OCI-LY7 (cell line): ENCODE measurements around the gene PTH1R. TPM values are rescaled to one million over a fixed set of nuclear protein-coding genes. Genes with fewer than 3 reads are reported as not detected.

Source experiments
- BruUV-seq: library from RNA; stranded (reverse); fragments of 400-500 nt; replicated peaks from 2 replicates; lab custom pipeline; 2021; lab: Mats Ljungman, UMichigan
- CTCF ChIA-PET: fragments of 300-600 bp; sonication (Branson Sonifier 250); formaldehyde crosslinking; loops from one replicate; lab custom pipeline; 2022; ENCODE audit warnings: antibody characterized with exemption; ENCODE audit not compliant: unreplicated experiment; lab: Charles Lee
- POLR2A ChIA-PET: fragments of 300-600 bp; sonication (Branson Sonifier 250); formaldehyde crosslinking; loops from one replicate; lab custom pipeline; 2022; ENCODE audit warnings: antibody characterized with exemption; lab: Charles Lee
- DNase-seq: peaks from one replicate; pipeline ENCODE4 v3.0.0-alpha.2; 2015; ENCODE audit warnings: low spot score
- H2AFZ ChIP-seq: fragments of 200-600 bp; sonication (generic), shearing (Covaris generic); 2 replicates; pipeline ENCODE4 v1.6.1; 2014; ENCODE audit warnings: mild to moderate bottlenecking, antibody characterized with exemption, low read length, moderate library complexity
- H3K27ac ChIP-seq: fragments of 200-600 bp; sonication (generic); 2 replicates; pipeline ENCODE4 v1.5.1; 2014; ENCODE audit warnings: mixed run types, low read depth, mild to moderate bottlenecking, moderate library complexity, low read length, inconsistent platforms; ENCODE audit not compliant: poor library complexity, severe bottlenecking
- H3K36me3 ChIP-seq: fragments of 200-600 bp; sonication (generic); 2 replicates; pipeline ENCODE4 v1.6.1; 2014; ENCODE audit warnings: mild to moderate bottlenecking, antibody characterized with exemption, low read length, moderate library complexity, mixed read lengths; ENCODE audit not compliant: insufficient read depth
- H3K4me1 ChIP-seq: fragments of 200-600 bp; sonication (generic); 2 replicates; pipeline ENCODE4 v1.5.1; 2014; ENCODE audit warnings: mild to moderate bottlenecking, low read length; ENCODE audit not compliant: insufficient read depth, poor library complexity, severe bottlenecking
- H3K4me2 ChIP-seq: fragments of 200-600 bp; sonication (generic); 2 replicates; pipeline ENCODE4 v1.6.1; 2014; ENCODE audit warnings: mild to moderate bottlenecking, low read length
- H3K4me3 ChIP-seq: fragments of 200-600 bp; sonication (generic); 2 replicates; pipeline ENCODE4 v1.5.1; 2014; ENCODE audit warnings: mild to moderate bottlenecking, low read depth, low read length; ENCODE audit not compliant: poor library complexity, severe bottlenecking
- H3K79me2 ChIP-seq: fragments of 200-600 bp; sonication (generic); 2 replicates; pipeline ENCODE4 v1.6.1; 2016; ENCODE audit warnings: low read depth, mild to moderate bottlenecking, low read length, moderate library complexity, mixed read lengths; ENCODE audit not compliant: insufficient read depth
- H3K9me2 ChIP-seq: fragments of 200-600 bp; sonication (generic); 2 replicates; pipeline ENCODE4 v1.6.1; 2016; ENCODE audit warnings: mild to moderate bottlenecking, low read length, mixed read lengths; ENCODE audit not compliant: insufficient read depth
- H3K9me3 ChIP-seq: fragments of 200-600 bp; sonication (generic); 2 replicates; pipeline ENCODE4 v1.6.1; 2014; ENCODE audit warnings: mild to moderate bottlenecking, mixed run types, low read length, mixed read lengths
- H4K20me1 ChIP-seq: fragments of 200-600 bp; sonication (generic); 2 replicates; pipeline ENCODE4 v1.6.1; 2014; ENCODE audit warnings: mild to moderate bottlenecking, antibody characterized with exemption, low read length, moderate library complexity, mixed read lengths; ENCODE audit not compliant: insufficient read depth
- CTCF ChIP-seq: fragments of 200-600 bp; sonication (generic); conservative IDR thresholded peaks from 2 replicates; pipeline ENCODE4 v1.5.1; 2014; ENCODE audit warnings: mild to moderate bottlenecking, antibody characterized with exemption, low read length, moderate library complexity, mixed read lengths
- EZH2phosphoT487 ChIP-seq: fragments of 200-600 bp; sonication (generic); IDR thresholded peaks from 2 replicates; pipeline ENCODE4 v1.6.1; 2018; ENCODE audit warnings: low read depth, borderline replicate concordance, mild to moderate bottlenecking, mixed run types, antibody characterized with exemption, low read length, moderate library complexity, mixed read lengths
- intact Hi-C: fragments of 100-400 bp; cut with micrococcal nuclease; formaldehyde crosslinking; loops from one replicate; pipeline ENCODE4 v1.10.0; 2022; ENCODE audit not compliant: unreplicated experiment
- total RNA-seq, 2 experiments: library from RNA; depleted of rRNA in 1 of 2; stranded (reverse); fragments of >200 nt in 1 of 2; shearing (Covaris generic) in 1 of 2; gene quantifications; 2 replicates each; pipeline ENCODE4 v1.2.3, GENCODE V29; 2014 to 2022

Gene PTH1R
- total RNA-seq, 2 experiments from 2014 or later: not detected

DNA sequence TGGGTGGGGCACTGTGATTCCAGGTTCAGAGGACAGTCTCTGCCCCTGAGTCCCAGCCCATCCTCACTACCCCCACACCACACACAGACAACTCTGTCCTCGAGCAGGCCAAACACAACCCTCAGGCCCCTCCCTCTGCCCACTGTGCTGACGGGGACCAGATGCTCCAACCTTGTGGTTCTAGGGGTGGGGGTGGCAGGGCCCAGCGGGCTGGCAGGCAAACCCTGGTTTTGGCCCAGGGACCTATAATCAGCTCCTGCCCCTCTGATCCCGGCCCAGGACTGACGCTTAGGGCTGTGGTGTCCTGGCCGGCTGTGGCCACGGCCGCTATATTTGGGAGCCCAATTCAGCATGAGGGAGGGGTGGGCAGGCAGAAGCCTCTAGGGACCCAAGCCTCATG, 9.2 kb upstream of the PTH1R start:
- POLR2A ChIA-PET: no interaction called here
- no peak for DNase-seq
- H3K79me2 ChIP-seq: no peaks in the 10 kb centered on the region
- no peaks in the 10 kb centered on the region for H3K36me3 ChIP-seq
- intact Hi-C loops: no loop called here
- no peaks in the 10 kb centered on the region for H3K4me1 ChIP-seq
- TF ChIP-seq CTCF: no peak
- no peak for TF ChIP-seq EZH2phosphoT487
- H3K9me3 ChIP-seq: no peaks in the 10 kb centered on the region
- no peak overlapping the region for H3K4me2 ChIP-seq
- CTCF ChIA-PET: interaction anchor here (0.6 kb wide), 1 partner anchor 130 kb away, joined by 5 read pairs; no protein-coding TSS in a partner anchor
- BruUV-seq: no TSS peak
- H4K20me1 ChIP-seq: no peaks in the 10 kb centered on the region
- H2AFZ ChIP-seq: no peak overlapping the region
- H3K4me3 ChIP-seq: no peak overlapping the region
- no peak overlapping the region for H3K27ac ChIP-seq
- no peaks in the 10 kb centered on the region for H3K9me2 ChIP-seq

- BruUV-seq: no TSS peak
- no peak overlapping the region for H3K4me2 ChIP-seq
- no peaks in the 10 kb centered on the region for H3K36me3 ChIP-seq
- H3K9me2 ChIP-seq: no peaks in the 10 kb centered on the region
- H2AFZ ChIP-seq: no peak overlapping the region
- no peak for TF ChIP-seq EZH2phosphoT487
- no peak overlapping the region for H3K4me3 ChIP-seq
- intact Hi-C loops: no loop called here
- H3K4me1 ChIP-seq: no peaks in the 10 kb centered on the region
- no peaks in the 10 kb centered on the region for H3K9me3 ChIP-seq
- H4K20me1 ChIP-seq: no peaks in the 10 kb centered on the region
- CTCF ChIA-PET: no interaction called here
- no peak for DNase-seq
- POLR2A ChIA-PET: no interaction called here
- H3K27ac ChIP-seq: no peak overlapping the region
- H3K79me2 ChIP-seq: no peaks in the 10 kb centered on the region
Observed at GRCh38 chr3:46868948-46869347, 8.6 kb upstream of the PTH1R start.

DNA sequence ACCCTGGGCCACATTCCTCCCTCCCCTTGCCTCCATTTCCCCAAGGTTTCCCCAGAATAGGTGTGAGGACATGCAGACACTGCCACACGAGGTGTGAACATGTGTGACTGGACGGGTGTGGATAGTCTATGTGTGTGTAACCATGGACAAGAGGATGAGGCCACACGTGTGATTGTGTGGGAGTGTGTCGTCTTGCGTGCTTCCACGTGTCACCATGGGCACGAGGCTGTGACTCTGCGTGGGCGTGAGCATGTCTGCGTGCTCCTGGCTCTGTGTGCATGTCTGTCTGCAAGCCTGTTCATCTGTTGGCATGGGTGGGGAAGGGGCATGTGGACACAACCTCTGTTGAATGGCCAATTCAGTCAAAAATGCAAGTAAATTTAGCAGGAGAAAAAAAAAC, 8.1 kb upstream of the PTH1R start:
- H3K27ac ChIP-seq: no peak overlapping the region
- H4K20me1 ChIP-seq: no peaks in the 10 kb centered on the region
- no peaks in the 10 kb centered on the region for H3K79me2 ChIP-seq
- H3K36me3 ChIP-seq: no peaks in the 10 kb centered on the region
- no peaks in the 10 kb centered on the region for H3K9me2 ChIP-seq
- H2AFZ ChIP-seq: no peak overlapping the region
- no peak overlapping the region for H3K4me3 ChIP-seq
- H3K4me2 ChIP-seq: no peak overlapping the region
- intact Hi-C loops: no loop called here
- POLR2A ChIA-PET: no interaction called here
- no peak for DNase-seq
- H3K9me3 ChIP-seq: no peaks in the 10 kb centered on the region
- CTCF ChIA-PET: no interaction called here
- H3K4me1 ChIP-seq: no peaks in the 10 kb centered on the region
- no TSS peak for BruUV-seq
- TF ChIP-seq EZH2phosphoT487 (no peak), CTCF (no peak)
